NCI-H2196 (cell line): ENCODE measurements around the gene BAG5.

Experiments
- DNase-seq: peaks from one replicate; lab custom pipeline; 2025; ENCODE audit not compliant: unreplicated experiment; lab: John Stamatoyannopoulos, UW

The BAG5 gene

GRCh38 chr14:103568952-103569351 lies 6.5 kb upstream of the BAG5 start:
- DNase-seq = no peak

- DNase-seq = no peak
Observed at GRCh38 chr14:103563844-103564505, 1.5 kb upstream of the BAG5 start.

GRCh38 chr14:103563226-103563620 lies 766 bp upstream of the BAG5 start:
- no peak for DNase-seq

- DNase-seq = no peak
Observed at GRCh38 chr14:103562179-103562428, 353 bp downstream of the BAG5 start.

- DNase-seq = no peak
Observed at GRCh38 chr14:103561381-103562178, 877 bp downstream of the BAG5 start.

- no peak for DNase-seq
Observed at GRCh38 chr14:103560691-103561090, 1.8 kb downstream of the BAG5 start.

GRCh38 chr14:103559766-103560165 lies 2.7 kb downstream of the BAG5 start:
- no peak for DNase-seq

- DNase-seq = peak; percentile 47
Observed at GRCh38 chr14:103558071-103558882, 4.2 kb downstream of the BAG5 start.

- no peak for DNase-seq
Observed at GRCh38 chr14:103556946-103557758, 5.3 kb downstream of the BAG5 start.

- no peak for DNase-seq
Observed at GRCh38 chr14:103555559-103556337, 6.7 kb downstream of the BAG5 start.

- DNase-seq = no peak
Observed at GRCh38 chr14:103552846-103553210, 9.6 kb downstream of the BAG5 start.

- DNase-seq = no peak
Observed at GRCh38 chr14:103552011-103552845, 10.2 kb downstream of the BAG5 start.

GRCh38 chr14:103551338-103551762 lies 11.1 kb downstream of the BAG5 start:
- no peak for DNase-seq

GRCh38 chr14:103550451-103551337 lies 11.8 kb downstream of the BAG5 start:
- no peak for DNase-seq

GRCh38 chr14:103549361-103550311 lies 12.8 kb downstream of the BAG5 start:
- no peak for DNase-seq

GRCh38 chr14:103548463-103549351 lies 13.8 kb downstream of the BAG5 start:
- DNase-seq = no peak
